Measurements from ENCODE around the gene H19.

H19 gene

GRCh38 chr11:1969035-1969434 lies 28.6 kb downstream of the H19 start:
- no peak for TF ChIP-seq CTCF (IDR thresholded peaks at IDR 0.05; ENCODE audit: low read depth, low read length)

GRCh38 chr11:1968454-1969002 lies 29.1 kb downstream of the H19 start:
- H3K9me3 ChIP-seq, result no peaks in the 10 kb centered on the region
- no peak for DNase-seq
- no peak overlapping the region for H3K4me3 ChIP-seq (ENCODE audit: low read depth, low read length)
- no peak for TF ChIP-seq CTCF (IDR thresholded peaks at IDR 0.05; ENCODE audit: low read depth, low read length)
- H3K36me3 ChIP-seq, result no peaks in the 10 kb centered on the region
- no peaks in the 10 kb centered on the region for H3K27me3 ChIP-seq
- no peaks in the 10 kb centered on the region for H3K4me1 ChIP-seq

More at GRCh38 chr11:1969035-1969434, 28.6 kb downstream of the H19 start:
- no peak overlapping the region for H3K4me3 ChIP-seq (ENCODE audit: low read depth, low read length)
- DNase-seq, result no peak
- no peaks in the 10 kb centered on the region for H3K36me3 ChIP-seq
- H3K27me3 ChIP-seq, result no peaks in the 10 kb centered on the region
- no peaks in the 10 kb centered on the region for H3K4me1 ChIP-seq
- H3K9me3 ChIP-seq, result no peaks in the 10 kb centered on the region

GRCh38 chr11:1967641-1968225 lies 29.9 kb downstream of the H19 start:
- DNase-seq, result no peak
- Histone ChIP-seq H3K9me3 (no peaks in the 10 kb centered on the region), H3K36me3 (no peaks in the 10 kb centered on the region)

GRCh38 chr11:1966531-1966930 lies 31.1 kb downstream of the H19 start:
- H3K4me3 ChIP-seq (ENCODE audit: low read depth, low read length), result no peak overlapping the region
- DNase-seq, result no peak
- no peak for TF ChIP-seq CTCF (IDR thresholded peaks at IDR 0.05; ENCODE audit: low read depth, low read length)
- no peaks in the 10 kb centered on the region for H3K27me3 ChIP-seq
- H3K36me3 ChIP-seq, result no peaks in the 10 kb centered on the region
- H3K4me1 ChIP-seq, result no peaks in the 10 kb centered on the region
- H3K9me3 ChIP-seq, result no peaks in the 10 kb centered on the region

More at GRCh38 chr11:1967641-1968225, 29.9 kb downstream of the H19 start:
- Histone ChIP-seq H3K27me3 (no peaks in the 10 kb centered on the region), H3K4me1 (no peaks in the 10 kb centered on the region), H3K4me3 (ENCODE audit: low read depth, low read length) (no peak overlapping the region)
- TF ChIP-seq CTCF (IDR thresholded peaks at IDR 0.05; ENCODE audit: low read depth, low read length), result no peak

- Histone ChIP-seq H3K4me1 (no peaks in the 10 kb centered on the region), H3K9me3 (no peaks in the 10 kb centered on the region), H3K27me3 (no peaks in the 10 kb centered on the region), H3K36me3 (no peaks in the 10 kb centered on the region), H3K4me3 (ENCODE audit: low read depth, low read length) (no peak overlapping the region)
- TF ChIP-seq CTCF (IDR thresholded peaks at IDR 0.05; ENCODE audit: low read depth, low read length), result no peak
- no peak for DNase-seq
Measured at GRCh38 chr11:1964955-1965354, 32.7 kb downstream of the H19 start.

GRCh38 chr11:1964348-1964747 lies 33.3 kb downstream of the H19 start:
- Histone ChIP-seq H3K4me3 (ENCODE audit: low read depth, low read length) (no peak overlapping the region), H3K4me1 (no peaks in the 10 kb centered on the region), H3K27me3 (no peaks in the 10 kb centered on the region), H3K9me3 (no peaks in the 10 kb centered on the region), H3K36me3 (no peaks in the 10 kb centered on the region)
- TF ChIP-seq CTCF (IDR thresholded peaks at IDR 0.05; ENCODE audit: low read depth, low read length), result no peak
- no peak for DNase-seq

Data from BE2C (cell line).